Karpas-422 (cell line): ENCODE results near the gene RHOU. TPM values are rescaled to one million over a fixed set of nuclear protein-coding genes. Genes with fewer than 3 reads are reported as not detected.

Experiments
- DNase-seq: peaks from one replicate; pipeline ENCODE4 v3.0.0-alpha.2; 2015
- H2AFZ ChIP-seq: fragments of 200-600 bp; sonication (generic); 2 replicates; pipeline ENCODE4 v1.6.1; 2014; ENCODE audit warnings: antibody characterized with exemption, low read length, mixed read lengths
- H3K27ac ChIP-seq: fragments of 200-600 bp; sonication (generic); 2 replicates; pipeline ENCODE4 v1.5.1; 2014; ENCODE audit warnings: mild to moderate bottlenecking, low read length, moderate library complexity
- H3K27me3 ChIP-seq: fragments of 200-600 bp; sonication (generic); 2 replicates; pipeline ENCODE4 v1.6.1; 2014; ENCODE audit warnings: low read length, mixed read lengths
- H3K36me3 ChIP-seq: fragments of 200-600 bp; sonication (generic); 2 replicates; pipeline ENCODE4 v1.6.1; 2014; ENCODE audit warnings: low read length, mixed read lengths; ENCODE audit not compliant: insufficient read depth
- H3K4me1 ChIP-seq: fragments of 200-600 bp; sonication (generic); 2 replicates; pipeline ENCODE4 v1.6.1; 2014; ENCODE audit warnings: mild to moderate bottlenecking, low read length, mixed read lengths
- H3K4me2 ChIP-seq: fragments of 200-600 bp; sonication (generic); 2 replicates; pipeline ENCODE4 v1.6.1; 2014; ENCODE audit warnings: low read length, low read depth, mild to moderate bottlenecking; ENCODE audit not compliant: poor library complexity, severe bottlenecking
- H3K4me3 ChIP-seq: fragments of 200-600 bp; sonication (generic); 2 replicates; pipeline ENCODE4 v1.5.1; 2014; ENCODE audit warnings: mild to moderate bottlenecking, antibody characterized with exemption, low read length, mixed read lengths
- H3K79me2 ChIP-seq: fragments of 200-600 bp; sonication (generic); 2 replicates; pipeline ENCODE4 v1.6.1; 2014; ENCODE audit warnings: mild to moderate bottlenecking, low read length, mixed read lengths
- H3K9ac ChIP-seq: fragments of 200-600 bp; sonication (generic); 2 replicates; pipeline ENCODE4 v1.6.0; 2014; ENCODE audit warnings: low read length
- H3K9me2 ChIP-seq: fragments of 200-600 bp; sonication (generic), shearing (Covaris generic); replicated peaks from 2 replicates; pipeline ENCODE4 v1.6.0; 2014; ENCODE audit warnings: mild to moderate bottlenecking, low read length, moderate library complexity; ENCODE audit not compliant: insufficient read depth
- H3K9me3 ChIP-seq: fragments of 300-700, 200-600 bp; sonication (generic); 2 replicates; pipeline ENCODE4 v1.6.1; 2014; ENCODE audit warnings: low read length, mixed read lengths
- H4K20me1 ChIP-seq: fragments of 200-600 bp; sonication (generic); 2 replicates; pipeline ENCODE4 v1.6.1; 2014; ENCODE audit warnings: mild to moderate bottlenecking, antibody characterized with exemption, low read length, low read depth; ENCODE audit not compliant: insufficient read depth
- total RNA-seq: library from RNA; depleted of rRNA; stranded (reverse); fragments of >200 nt; shearing (Covaris generic); gene quantifications from 2 replicates; pipeline ENCODE4 v1.2.3, GENCODE V29; 2014; ENCODE audit warnings: low replicate concordance

RHOU gene
- total RNA-seq, 1 experiment from 2014 or later = not detected

- Histone ChIP-seq H3K36me3 (no peaks in the 10 kb centered on the region), H2AFZ (no peak overlapping the region), H3K27ac (no peak overlapping the region), H3K4me3 (no peak overlapping the region), H3K4me2 (no peak overlapping the region), H3K27me3 (no peaks in the 10 kb centered on the region), H4K20me1 (no peaks in the 10 kb centered on the region), H3K9ac (no peak overlapping the region), H3K9me3 (no peaks in the 10 kb centered on the region), H3K4me1 (no peaks in the 10 kb centered on the region), H3K79me2 (no peaks in the 10 kb centered on the region), H3K9me2 (no peaks in the 10 kb centered on the region)
- no peak for DNase-seq
Observed at GRCh38 chr1:228754646-228755268, 19.5 kb downstream of the RHOU start.

GRCh38 chr1:228755800-228756199 lies 20.5 kb downstream of the RHOU start:
- no peaks in the 10 kb centered on the region for H3K9me3 ChIP-seq
- H3K27me3 ChIP-seq = no peaks in the 10 kb centered on the region
- H3K27ac ChIP-seq = no peak overlapping the region
- H3K36me3 ChIP-seq = no peaks in the 10 kb centered on the region
- no peaks in the 10 kb centered on the region for H3K79me2 ChIP-seq
- no peak overlapping the region for H3K4me3 ChIP-seq
- H2AFZ ChIP-seq = no peak overlapping the region
- DNase-seq = no peak
- no peaks in the 10 kb centered on the region for H3K9me2 ChIP-seq
- no peaks in the 10 kb centered on the region for H4K20me1 ChIP-seq
- no peaks in the 10 kb centered on the region for H3K4me1 ChIP-seq
- no peak overlapping the region for H3K4me2 ChIP-seq
- H3K9ac ChIP-seq = no peak overlapping the region

DNA sequence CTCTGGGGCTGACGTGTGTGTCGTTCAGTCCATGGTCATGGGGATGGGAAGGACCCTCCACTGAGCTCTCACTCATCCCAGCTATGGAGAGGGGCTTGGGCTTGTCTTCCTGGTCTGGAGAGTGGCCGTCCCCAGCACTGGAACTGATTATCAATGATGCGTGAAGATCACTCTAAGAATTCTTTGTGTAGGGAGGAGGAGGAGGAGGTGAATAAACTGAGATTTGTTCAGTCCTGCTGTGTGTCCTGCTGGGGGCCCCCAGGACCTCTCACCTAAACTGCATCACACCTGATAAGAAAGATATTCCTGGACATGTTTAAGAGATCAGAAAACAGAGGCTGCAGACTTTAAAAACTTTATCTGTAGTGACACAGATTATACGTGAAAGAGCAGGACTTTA lies 21.2 kb downstream of the RHOU start:
- Histone ChIP-seq H3K36me3 (no peaks in the 10 kb centered on the region), H3K4me2 (no peak overlapping the region), H4K20me1 (no peaks in the 10 kb centered on the region), H2AFZ (no peak overlapping the region), H3K27ac (no peak overlapping the region), H3K4me1 (no peaks in the 10 kb centered on the region), H3K4me3 (no peak overlapping the region), H3K9me2 (no peaks in the 10 kb centered on the region), H3K27me3 (no peaks in the 10 kb centered on the region), H3K9me3 (no peaks in the 10 kb centered on the region), H3K9ac (no peak overlapping the region), H3K79me2 (no peaks in the 10 kb centered on the region)
- no peak for DNase-seq

DNA sequence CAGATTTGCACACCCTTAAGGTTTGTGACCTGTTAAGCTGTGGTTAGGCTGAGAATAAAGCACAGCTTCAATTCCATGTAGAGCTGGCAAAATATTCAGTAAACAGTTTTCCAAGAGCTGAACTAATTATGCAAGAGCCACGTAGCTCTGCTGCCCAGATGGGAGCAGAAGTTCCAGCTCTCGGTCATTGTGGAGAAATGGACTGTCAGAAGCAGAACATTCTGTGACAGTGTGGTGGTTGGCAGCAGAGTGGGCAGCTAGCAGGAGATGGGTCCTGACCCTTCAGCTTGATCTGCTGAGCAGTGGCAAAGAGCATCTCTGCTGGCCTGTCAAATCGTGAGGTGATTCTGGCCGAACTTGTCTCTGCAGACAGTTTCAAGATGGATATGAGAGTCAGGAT lies 23.2 kb downstream of the RHOU start:
- Histone ChIP-seq H3K4me2 (no peak overlapping the region), H3K4me3 (no peak overlapping the region), H3K4me1 (peaks cover 4% of the 10 kb centered on the region; the same call in 1 of the 2 replicates), H3K9me3 (no peaks in the 10 kb centered on the region), H3K36me3 (no peaks in the 10 kb centered on the region), H3K27ac (no peak overlapping the region), H4K20me1 (no peaks in the 10 kb centered on the region), H3K9ac (no peak overlapping the region), H2AFZ (no peak overlapping the region), H3K27me3 (no peaks in the 10 kb centered on the region), H3K9me2 (no peaks in the 10 kb centered on the region), H3K79me2 (no peaks in the 10 kb centered on the region)
- DNase-seq = no peak

DNA sequence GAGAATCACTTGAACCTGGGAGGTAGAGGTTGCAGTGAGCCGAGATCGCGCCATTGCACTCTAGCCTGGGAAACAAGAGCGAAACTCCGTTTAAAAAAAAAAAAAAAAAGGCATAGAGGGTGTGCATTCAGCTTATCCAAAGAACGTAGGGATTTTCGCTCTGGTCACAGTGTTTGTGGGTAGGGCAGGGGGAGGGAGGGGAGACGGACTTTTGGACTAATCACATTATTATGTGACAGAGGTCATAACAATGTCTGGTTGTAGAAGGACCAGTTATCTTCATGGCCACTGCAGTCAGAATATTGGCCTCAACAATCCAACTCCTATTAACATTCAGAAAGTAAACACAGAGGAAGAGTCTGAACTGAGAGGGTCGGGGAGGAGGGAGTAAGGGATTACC lies 25.7 kb downstream of the RHOU start:
- Histone ChIP-seq H3K36me3 (no peaks in the 10 kb centered on the region), H3K27ac (no peak overlapping the region), H3K27me3 (no peaks in the 10 kb centered on the region), H3K4me2 (no peak overlapping the region), H4K20me1 (no peaks in the 10 kb centered on the region), H3K9me3 (no peaks in the 10 kb centered on the region), H3K9ac (no peak overlapping the region), H3K4me3 (no peak overlapping the region), H3K9me2 (no peaks in the 10 kb centered on the region), H3K4me1 (peaks cover 4% of the 10 kb centered on the region; the same call in 1 of the 2 replicates), H2AFZ (no peak overlapping the region), H3K79me2 (no peaks in the 10 kb centered on the region)
- no peak for DNase-seq

GRCh38 chr1:228763561-228763960 lies 28.3 kb downstream of the RHOU start:
- H3K36me3 ChIP-seq = no peaks in the 10 kb centered on the region

GRCh38 chr1:228765168-228765946 lies 30.1 kb downstream of the RHOU start:
- H3K36me3 ChIP-seq = no peaks in the 10 kb centered on the region
- H3K4me1 ChIP-seq = peaks cover 4% of the 10 kb centered on the region; the same call in 1 of the 2 replicates
- H3K27ac ChIP-seq = no peak overlapping the region
- no peaks in the 10 kb centered on the region for H3K27me3 ChIP-seq
- no peaks in the 10 kb centered on the region for H3K9me2 ChIP-seq
- H2AFZ ChIP-seq = no peak overlapping the region
- no peak overlapping the region for H3K4me3 ChIP-seq
- H3K9ac ChIP-seq = no peak overlapping the region
- DNase-seq = no peak
- no peaks in the 10 kb centered on the region for H4K20me1 ChIP-seq
- no peaks in the 10 kb centered on the region for H3K9me3 ChIP-seq
- H3K79me2 ChIP-seq = no peaks in the 10 kb centered on the region
- no peak overlapping the region for H3K4me2 ChIP-seq

More at GRCh38 chr1:228763561-228763960, 28.3 kb downstream of the RHOU start:
- Histone ChIP-seq H3K9me3 (no peaks in the 10 kb centered on the region), H3K27me3 (no peaks in the 10 kb centered on the region), H3K4me1 (peaks cover 4% of the 10 kb centered on the region; the same call in 1 of the 2 replicates), H2AFZ (no peak overlapping the region), H3K9me2 (no peaks in the 10 kb centered on the region), H3K4me3 (no peak overlapping the region), H3K9ac (no peak overlapping the region), H3K79me2 (no peaks in the 10 kb centered on the region), H3K4me2 (no peak overlapping the region), H4K20me1 (no peaks in the 10 kb centered on the region), H3K27ac (no peak overlapping the region)
- DNase-seq = no peak

- no peak overlapping the region for H3K27ac ChIP-seq
- no peaks in the 10 kb centered on the region for H3K27me3 ChIP-seq
- H3K79me2 ChIP-seq = no peaks in the 10 kb centered on the region
- H3K4me1 ChIP-seq = peaks cover 4% of the 10 kb centered on the region; the same call in 1 of the 2 replicates
- no peak overlapping the region for H3K4me2 ChIP-seq
- H3K36me3 ChIP-seq = no peaks in the 10 kb centered on the region
- no peaks in the 10 kb centered on the region for H3K9me3 ChIP-seq
- no peaks in the 10 kb centered on the region for H4K20me1 ChIP-seq
- no peak overlapping the region for H2AFZ ChIP-seq
- no peaks in the 10 kb centered on the region for H3K9me2 ChIP-seq
- no peak for DNase-seq
- no peak overlapping the region for H3K9ac ChIP-seq
- no peak overlapping the region for H3K4me3 ChIP-seq
Observed at GRCh38 chr1:228766788-228767187, 31.5 kb downstream of the RHOU start.
